ENCODE data around the gene ZSCAN30. TPM values are rescaled to one million over a fixed set of nuclear protein-coding genes. Genes with fewer than 3 reads are reported as not detected.

ZSCAN30 gene
- 22.0 and 27.4 TPM in 2 replicates for total RNA-seq (2014; rRNA removed; shearing (Covaris generic); ENCODE audit: low replicate concordance)

DNA sequence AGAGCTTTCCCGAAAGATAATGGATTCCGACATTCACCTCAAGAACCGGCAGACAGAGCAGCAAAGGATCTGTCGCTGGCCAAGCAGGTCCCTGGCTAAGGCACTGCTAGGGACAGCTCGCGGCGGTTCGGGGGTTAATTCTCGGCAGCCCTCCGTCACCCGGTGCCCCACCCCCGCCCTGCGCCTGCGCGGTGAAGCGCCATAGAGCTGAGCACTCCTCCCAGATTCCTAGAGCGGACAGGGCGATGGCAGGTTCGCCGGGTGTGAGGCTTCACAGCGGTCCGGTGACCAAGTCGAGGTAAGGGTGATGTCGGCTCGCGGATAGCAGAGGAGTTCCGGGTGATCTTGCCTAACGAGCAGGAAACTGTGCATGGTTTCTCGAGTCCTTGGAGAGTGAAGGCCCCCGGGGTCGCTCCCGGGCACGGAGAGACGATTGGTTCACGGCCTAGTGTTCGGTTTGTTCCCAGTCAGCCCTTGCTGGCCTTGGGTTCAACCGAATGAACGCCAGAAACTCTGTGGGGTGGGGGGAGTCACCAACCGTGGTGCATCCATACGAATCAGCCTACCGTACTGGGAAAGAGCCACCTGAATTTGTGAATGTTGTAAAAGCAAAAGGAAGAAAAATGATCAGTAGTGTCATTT, at the start of gene ZSCAN30:
TSS of gene ZSCAN30 (minus strand) at position 136 of the 642 bp plus-strand sequence. CDS start 25,877 bp downstream, outside the sequence.
- H4K20me1 ChIP-seq (ENCODE audit: insufficient read depth, low read depth, low read length), result no peaks in the 10 kb centered on the region
- H3K36me3 ChIP-seq (ENCODE audit: insufficient read depth, low read length), result peaks cover 45% of the 10 kb centered on the region
- peak within 1 kb of the TSS; percentile 87 for H2AFZ ChIP-seq (ENCODE audit: low read length)
- H3K27me3 ChIP-seq (ENCODE audit: low read length), result no peaks in the 10 kb centered on the region
- peaks cover 96% of the 10 kb centered on the region for H3K79me2 ChIP-seq (ENCODE audit: low read length)
- peaks cover 27% of the 10 kb centered on the region for H3K9me3 ChIP-seq (ENCODE audit: low read length)
- peaks cover 19% of the 10 kb centered on the region for H3K4me1 ChIP-seq (ENCODE audit: low read length)
- peak; percentile 99 for DNase-seq
- H3K27ac ChIP-seq (ENCODE audit: low read length), result peak within 1 kb of the TSS; percentile 79
- peak within 1 kb of the TSS; percentile 88 for H3K4me2 ChIP-seq (ENCODE audit: low read depth, low read length, poor library complexity, severe bottlenecking)
- H3K9me2 ChIP-seq (replicated peaks; ENCODE audit: insufficient read depth, low read length), result no peaks in the 10 kb centered on the region
- peak within 1 kb of the TSS; percentile 99 for H3K4me3 ChIP-seq (ENCODE audit: low read length)
- peak within 1 kb of the TSS; percentile 98 for H3K9ac ChIP-seq (ENCODE audit: low read length)

DNA sequence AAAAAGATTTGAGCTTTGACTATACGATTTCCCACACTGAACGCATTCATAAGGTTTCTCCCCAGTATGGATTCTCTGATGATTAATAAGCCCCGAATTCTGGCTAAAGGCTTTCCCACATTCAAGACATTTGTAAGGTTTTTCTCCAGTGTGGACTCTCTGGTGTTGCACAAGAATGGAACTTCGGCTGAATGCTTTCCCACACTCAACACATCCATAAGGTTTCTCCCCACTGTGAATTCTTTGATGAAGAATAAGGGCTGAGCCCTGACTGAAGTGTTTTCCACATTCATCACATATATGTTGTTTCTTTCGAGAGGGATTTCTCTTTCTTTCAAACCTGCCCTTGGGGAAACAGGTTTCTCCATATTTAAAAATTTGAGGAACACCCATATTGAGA, 47.3 kb upstream of the ZSCAN30 start:
- H3K27ac ChIP-seq (ENCODE audit: low read length), result no peak overlapping the region
- no peaks in the 10 kb centered on the region for H3K9me3 ChIP-seq (ENCODE audit: low read length)
- H3K79me2 ChIP-seq (ENCODE audit: low read length), result peaks cover 44% of the 10 kb centered on the region
- H3K4me1 ChIP-seq (ENCODE audit: low read length), result no peaks in the 10 kb centered on the region
- peaks cover under 1% of the 10 kb centered on the region for H4K20me1 ChIP-seq (ENCODE audit: insufficient read depth, low read depth, low read length)
- no peaks in the 10 kb centered on the region for H3K27me3 ChIP-seq (ENCODE audit: low read length)
- no peak overlapping the region for H3K4me2 ChIP-seq (ENCODE audit: low read depth, low read length, poor library complexity, severe bottlenecking)
- H3K9me2 ChIP-seq (replicated peaks; ENCODE audit: insufficient read depth, low read length), result no peaks in the 10 kb centered on the region
- no peak for DNase-seq
- no peak overlapping the region for H2AFZ ChIP-seq (ENCODE audit: low read length)
- peaks cover 90% of the 10 kb centered on the region for H3K36me3 ChIP-seq (ENCODE audit: insufficient read depth, low read length)
- no peak overlapping the region for H3K4me3 ChIP-seq (ENCODE audit: low read length)
- H3K9ac ChIP-seq (ENCODE audit: low read length), result no peak overlapping the region

DNA sequence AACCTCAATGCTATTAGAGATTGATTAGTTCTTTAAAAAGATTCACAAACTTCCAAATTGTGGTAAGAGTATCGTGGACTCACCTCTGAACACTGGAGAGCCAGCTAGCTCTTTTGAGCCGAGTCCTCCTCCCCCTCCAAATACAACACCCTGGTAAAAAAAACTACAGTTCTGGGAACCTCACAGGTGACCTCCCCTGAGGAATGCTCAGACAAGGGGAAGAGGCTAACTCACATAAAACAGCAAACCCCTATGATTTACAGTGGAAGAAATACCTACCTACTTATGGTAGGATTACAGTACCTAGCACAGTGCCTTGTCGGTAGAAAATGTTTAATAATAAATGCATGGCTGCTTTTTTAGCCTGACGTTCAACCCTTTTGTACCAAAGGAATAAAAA, 45.8 kb upstream of the ZSCAN30 start:
- Histone ChIP-seq H4K20me1 (ENCODE audit: insufficient read depth, low read depth, low read length) (no peaks in the 10 kb centered on the region), H3K9me3 (ENCODE audit: low read length) (no peaks in the 10 kb centered on the region), H3K9me2 (replicated peaks; ENCODE audit: insufficient read depth, low read length) (no peaks in the 10 kb centered on the region), H2AFZ (ENCODE audit: low read length) (no peak overlapping the region), H3K36me3 (ENCODE audit: insufficient read depth, low read length) (peaks cover 77% of the 10 kb centered on the region), H3K4me1 (ENCODE audit: low read length) (no peaks in the 10 kb centered on the region), H3K79me2 (ENCODE audit: low read length) (peaks cover 30% of the 10 kb centered on the region), H3K9ac (ENCODE audit: low read length) (no peak overlapping the region), H3K27me3 (ENCODE audit: low read length) (no peaks in the 10 kb centered on the region), H3K4me2 (ENCODE audit: low read depth, low read length, poor library complexity, severe bottlenecking) (no peak overlapping the region), H3K27ac (ENCODE audit: low read length) (no peak overlapping the region), H3K4me3 (ENCODE audit: low read length) (no peak overlapping the region)
- DNase-seq, result no peak

DNA sequence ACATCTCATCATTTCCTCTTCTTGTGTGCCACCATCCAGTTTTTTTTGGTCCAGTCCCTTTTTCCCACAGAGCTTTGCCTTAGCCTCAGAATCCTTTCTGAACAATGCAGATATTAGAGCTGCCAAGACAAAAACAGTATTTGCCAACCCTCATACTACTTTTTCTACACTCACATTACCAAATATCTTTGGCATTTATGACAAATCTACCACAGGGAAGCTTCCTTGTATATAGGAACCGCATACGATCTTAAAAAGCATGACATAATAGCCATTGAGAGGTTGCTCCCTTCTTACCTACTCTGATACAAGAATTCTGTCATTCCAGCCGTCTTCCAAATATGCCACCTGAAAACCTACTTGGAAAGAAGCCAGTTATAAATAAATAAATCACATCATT, 44.8 kb upstream of the ZSCAN30 start:
- Histone ChIP-seq H3K4me2 (ENCODE audit: low read depth, low read length, poor library complexity, severe bottlenecking) (no peak overlapping the region), H3K4me3 (ENCODE audit: low read length) (no peak overlapping the region), H2AFZ (ENCODE audit: low read length) (no peak overlapping the region), H3K9me2 (replicated peaks; ENCODE audit: insufficient read depth, low read length) (no peaks in the 10 kb centered on the region), H3K9ac (ENCODE audit: low read length) (no peak overlapping the region), H3K36me3 (ENCODE audit: insufficient read depth, low read length) (peaks cover 66% of the 10 kb centered on the region), H3K4me1 (ENCODE audit: low read length) (no peaks in the 10 kb centered on the region), H3K27ac (ENCODE audit: low read length) (no peak overlapping the region), H3K9me3 (ENCODE audit: low read length) (no peaks in the 10 kb centered on the region), H3K27me3 (ENCODE audit: low read length) (no peaks in the 10 kb centered on the region), H4K20me1 (ENCODE audit: insufficient read depth, low read depth, low read length) (no peaks in the 10 kb centered on the region), H3K79me2 (ENCODE audit: low read length) (peaks cover 19% of the 10 kb centered on the region)
- no peak for DNase-seq

DNA sequence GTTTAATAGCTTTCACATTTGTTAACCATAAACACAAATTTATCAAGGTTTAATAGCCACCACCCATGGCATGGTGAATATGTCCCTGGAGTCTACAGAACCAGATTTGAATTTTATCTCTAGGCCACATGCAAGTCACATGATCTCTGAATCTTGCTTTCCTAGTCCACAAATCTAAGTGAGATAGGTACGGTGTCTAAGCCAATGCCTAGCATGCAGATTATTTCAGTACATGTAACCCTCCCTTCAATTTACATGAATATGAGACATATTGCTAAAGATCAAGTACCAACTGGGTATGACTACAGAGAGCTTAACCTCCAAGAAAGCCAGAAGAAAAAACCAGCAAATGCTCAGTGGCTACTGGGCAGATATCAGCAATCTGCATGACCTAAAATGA, 44.2 kb upstream of the ZSCAN30 start:
- no peaks in the 10 kb centered on the region for H3K4me1 ChIP-seq (ENCODE audit: low read length)
- no peak overlapping the region for H2AFZ ChIP-seq (ENCODE audit: low read length)
- H4K20me1 ChIP-seq (ENCODE audit: insufficient read depth, low read depth, low read length), result no peaks in the 10 kb centered on the region
- no peak for DNase-seq
- H3K79me2 ChIP-seq (ENCODE audit: low read length), result peaks cover 13% of the 10 kb centered on the region
- H3K9me2 ChIP-seq (replicated peaks; ENCODE audit: insufficient read depth, low read length), result no peaks in the 10 kb centered on the region
- H3K9me3 ChIP-seq (ENCODE audit: low read length), result no peaks in the 10 kb centered on the region
- H3K4me3 ChIP-seq (ENCODE audit: low read length), result no peak overlapping the region
- H3K4me2 ChIP-seq (ENCODE audit: low read depth, low read length, poor library complexity, severe bottlenecking), result no peak overlapping the region
- no peaks in the 10 kb centered on the region for H3K27me3 ChIP-seq (ENCODE audit: low read length)
- H3K36me3 ChIP-seq (ENCODE audit: insufficient read depth, low read length), result peaks cover 60% of the 10 kb centered on the region
- H3K27ac ChIP-seq (ENCODE audit: low read length), result no peak overlapping the region
- no peak overlapping the region for H3K9ac ChIP-seq (ENCODE audit: low read length)

DNA sequence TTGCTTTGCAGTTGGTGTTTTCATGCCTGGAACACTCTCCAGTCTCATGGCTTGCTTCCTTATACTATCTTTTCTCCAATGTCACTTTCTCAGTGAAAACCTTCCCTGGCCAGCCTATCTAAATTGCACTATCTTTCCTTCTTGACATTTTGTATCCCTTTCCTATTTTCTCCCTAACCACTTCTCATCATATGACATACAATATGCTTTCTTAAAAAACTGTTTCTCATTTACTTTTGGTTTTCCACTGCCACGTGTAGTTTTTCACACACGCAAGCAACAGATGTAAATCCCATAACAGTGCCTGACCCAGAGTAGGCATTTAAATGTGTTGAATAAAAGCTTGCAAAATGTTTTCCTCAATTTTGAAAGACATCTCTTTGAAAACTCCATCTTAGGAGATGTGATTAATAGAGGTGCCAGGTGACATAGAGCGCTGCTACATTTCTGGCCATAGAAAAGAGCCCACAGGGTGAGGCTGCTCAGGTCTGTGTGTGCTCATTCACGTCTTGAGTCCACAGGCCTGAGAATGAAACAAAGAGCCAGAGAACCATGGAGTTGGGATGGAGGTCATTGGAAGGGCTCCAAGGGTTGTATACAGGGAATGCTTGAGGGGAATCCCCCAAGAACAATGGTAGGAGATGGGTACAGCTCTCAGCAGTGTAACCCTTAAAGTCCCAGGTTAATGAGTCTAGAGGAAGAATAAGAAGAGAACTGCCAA, 41.5 kb upstream of the ZSCAN30 start:
- Histone ChIP-seq H3K4me1 (ENCODE audit: low read length) (no peaks in the 10 kb centered on the region), H3K9me2 (replicated peaks; ENCODE audit: insufficient read depth, low read length) (no peaks in the 10 kb centered on the region)

DNA sequence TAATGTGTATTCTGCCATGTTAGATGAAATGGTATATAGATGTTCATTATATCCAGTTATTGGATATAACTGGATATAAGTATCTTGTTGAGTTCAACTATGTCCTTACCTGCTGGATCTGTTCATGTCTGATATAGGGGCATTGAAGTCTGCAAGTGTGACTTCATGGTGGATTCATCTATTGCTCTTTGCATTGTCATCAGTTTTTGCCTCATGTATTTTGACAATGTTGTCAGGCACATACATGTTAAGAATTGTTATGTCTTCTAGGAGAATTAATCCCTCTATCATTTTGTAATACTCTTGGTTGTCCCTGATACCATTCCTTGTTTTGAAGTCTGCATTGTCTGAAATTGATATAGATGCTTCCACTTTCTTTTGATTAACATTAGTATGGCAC, 38.8 kb upstream of the ZSCAN30 start:
- H3K9me2 ChIP-seq (replicated peaks; ENCODE audit: insufficient read depth, low read length), result no peaks in the 10 kb centered on the region
- no peak overlapping the region for H3K27ac ChIP-seq (ENCODE audit: low read length)
- H3K9me3 ChIP-seq (ENCODE audit: low read length), result no peaks in the 10 kb centered on the region
- H3K27me3 ChIP-seq (ENCODE audit: low read length), result no peaks in the 10 kb centered on the region
- no peak overlapping the region for H2AFZ ChIP-seq (ENCODE audit: low read length)
- H3K36me3 ChIP-seq (ENCODE audit: insufficient read depth, low read length), result peaks cover 8% of the 10 kb centered on the region; the same call in 1 of the 2 replicates
- H3K79me2 ChIP-seq (ENCODE audit: low read length), result no peaks in the 10 kb centered on the region
- H3K4me3 ChIP-seq (ENCODE audit: low read length), result no peak overlapping the region
- H3K9ac ChIP-seq (ENCODE audit: low read length), result no peak overlapping the region
- H4K20me1 ChIP-seq (ENCODE audit: insufficient read depth, low read depth, low read length), result no peaks in the 10 kb centered on the region
- DNase-seq, result no peak
- no peaks in the 10 kb centered on the region for H3K4me1 ChIP-seq (ENCODE audit: low read length)
- no peak overlapping the region for H3K4me2 ChIP-seq (ENCODE audit: low read depth, low read length, poor library complexity, severe bottlenecking)

More for the DNA sequence above, 41.5 kb upstream of the ZSCAN30 start:
- H3K36me3 ChIP-seq (ENCODE audit: insufficient read depth, low read length), result peaks cover 33% of the 10 kb centered on the region
- no peak overlapping the region for H3K4me2 ChIP-seq (ENCODE audit: low read depth, low read length, poor library complexity, severe bottlenecking)
- no peak for DNase-seq
- H4K20me1 ChIP-seq (ENCODE audit: insufficient read depth, low read depth, low read length), result no peaks in the 10 kb centered on the region
- no peak overlapping the region for H2AFZ ChIP-seq (ENCODE audit: low read length)
- H3K79me2 ChIP-seq (ENCODE audit: low read length), result no peaks in the 10 kb centered on the region; the same call in 1 of the 2 replicates
- H3K27me3 ChIP-seq (ENCODE audit: low read length), result no peaks in the 10 kb centered on the region
- no peak overlapping the region for H3K9ac ChIP-seq (ENCODE audit: low read length)
- no peaks in the 10 kb centered on the region for H3K9me3 ChIP-seq (ENCODE audit: low read length)
- H3K4me3 ChIP-seq (ENCODE audit: low read length), result no peak overlapping the region
- H3K27ac ChIP-seq (ENCODE audit: low read length), result no peak overlapping the region

DNA sequence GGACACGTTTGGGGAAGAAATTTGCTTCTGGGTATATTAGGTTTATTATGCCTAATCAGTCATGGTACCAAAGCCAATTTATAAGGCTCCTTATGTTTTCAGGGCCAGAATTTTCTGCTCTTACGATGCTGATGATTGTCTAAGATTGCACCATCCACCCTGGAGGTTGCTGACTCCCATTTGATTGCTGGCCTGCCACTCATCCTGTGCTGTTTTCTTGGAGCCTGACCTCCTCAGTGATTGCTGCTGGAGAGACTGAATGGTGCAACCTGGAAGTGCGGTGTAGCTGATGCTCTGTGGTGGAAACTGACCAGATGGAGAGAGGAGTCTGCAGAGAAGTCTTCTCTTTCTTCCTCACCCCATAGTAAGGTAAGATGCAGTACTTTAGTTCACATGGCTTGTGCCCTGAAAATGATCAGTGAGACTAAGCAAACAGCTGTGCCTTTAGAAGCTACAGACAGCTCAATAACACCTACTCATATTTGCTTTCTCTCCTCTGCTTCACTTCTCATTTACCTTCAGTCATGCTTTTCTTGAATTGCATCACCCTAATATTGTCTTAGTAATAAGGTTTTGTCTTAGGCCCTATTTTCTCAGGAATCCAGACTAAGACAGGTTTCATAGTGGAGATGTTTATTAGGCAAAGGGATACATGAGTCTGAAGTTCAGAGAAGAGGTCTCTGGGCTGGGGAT, 36.8 kb upstream of the ZSCAN30 start:
- Histone ChIP-seq H3K27me3 (ENCODE audit: low read length) (no peaks in the 10 kb centered on the region), H3K4me3 (ENCODE audit: low read length) (no peak overlapping the region), H3K9ac (ENCODE audit: low read length) (no peak overlapping the region), H3K9me3 (ENCODE audit: low read length) (no peaks in the 10 kb centered on the region), H3K79me2 (ENCODE audit: low read length) (no peaks in the 10 kb centered on the region), H3K9me2 (replicated peaks; ENCODE audit: insufficient read depth, low read length) (no peaks in the 10 kb centered on the region), H3K36me3 (ENCODE audit: insufficient read depth, low read length) (no peaks in the 10 kb centered on the region), H3K27ac (ENCODE audit: low read length) (no peak overlapping the region), H3K4me1 (ENCODE audit: low read length) (no peaks in the 10 kb centered on the region), H2AFZ (ENCODE audit: low read length) (no peak overlapping the region), H3K4me2 (ENCODE audit: low read depth, low read length, poor library complexity, severe bottlenecking) (no peak overlapping the region), H4K20me1 (ENCODE audit: insufficient read depth, low read depth, low read length) (no peaks in the 10 kb centered on the region)
- no peak for DNase-seq

All from Karpas-422 (cell line).